BLaER1 treated with 17β-estradiol and CSF1 and Interleukin-3, amounts not matched to agents 10 nM and 100 nM (cell line): Measurements from ENCODE around the gene SAP130.

Experiments
- H3K27ac ChIP-seq, 11 experiments: shearing (Covaris generic); formaldehyde crosslinking; 2 replicates each; pipeline ENCODE4 v1.8.1; 2022
- H3K27me3 ChIP-seq, 11 experiments: shearing (Covaris generic); formaldehyde crosslinking; 2 replicates each; pipeline ENCODE4 v1.8.1; 2022
- H3K36me3 ChIP-seq, 11 experiments: shearing (Covaris generic); formaldehyde crosslinking; 2 replicates each; pipeline ENCODE4 v1.8.1; 2022
- H3K4me1 ChIP-seq, 10 experiments: shearing (Covaris generic); formaldehyde crosslinking; 2 replicates each; pipeline ENCODE4 v1.8.1; 2022
- H3K4me2 ChIP-seq, 11 experiments: shearing (Covaris generic); formaldehyde crosslinking; 2 replicates each; pipeline ENCODE4 v1.8.1; 2022
- H3K4me3 ChIP-seq, 10 experiments: shearing (Covaris generic); formaldehyde crosslinking; 2 replicates each; pipeline ENCODE4 v1.8.1; 2022
- H3K9ac ChIP-seq, 11 experiments: shearing (Covaris generic); formaldehyde crosslinking; 2 replicates each; pipeline ENCODE4 v1.8.1; 2022
- H3K9me3 ChIP-seq, 11 experiments: shearing (Covaris generic); formaldehyde crosslinking; replicated peaks in 1 of 11; 2 replicates each; pipeline ENCODE4 v1.8.1; 2022
- H4K20me1 ChIP-seq, 11 experiments: shearing (Covaris generic); formaldehyde crosslinking; 2 replicates each; pipeline ENCODE4 v1.8.1; 2022
- Cebpa-rat ChIP-seq, 11 experiments: shearing (Covaris generic); IDR thresholded peaks; 2 replicates each; pipeline ENCODE4 v1.8.1; 2022

SAP130 gene

GRCh38 chr2:128036748-128037607 is 9.1 kb upstream of the SAP130 start:
- Histone ChIP-seq H3K9me3 (peaks cover 73 to 100% (median 79%) of the 10 kb centered on the region in 11 experiments), H3K36me3 (peaks cover 0 to 6% (median 0%) of the 10 kb centered on the region in 11 experiments; a peak in 3 of 22 replicates), H3K4me3 (peak overlapping the region in 3 of 10 experiments; percentile 14 to 24 (median 18); a peak in 3 of 20 replicates)

DNA sequence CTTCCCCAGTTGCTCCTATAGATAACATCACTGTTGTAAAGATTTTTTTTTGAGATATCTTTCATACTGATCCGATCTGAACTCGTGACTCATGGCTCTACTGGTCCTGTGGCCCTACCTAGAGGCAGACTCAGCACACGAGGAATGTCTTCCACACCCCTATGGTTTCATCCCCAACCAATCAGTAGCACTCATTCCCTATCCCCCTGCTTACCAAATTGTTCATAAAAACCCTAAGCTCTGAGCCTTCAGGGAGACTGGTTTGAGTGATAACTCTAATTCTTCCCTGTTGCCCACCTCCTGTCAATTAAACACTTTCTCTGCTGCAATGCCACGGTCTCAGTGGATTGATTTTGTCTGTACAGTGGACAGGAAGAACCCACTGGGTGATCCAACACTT is 4.2 kb upstream of the SAP130 start:
- Histone ChIP-seq H3K4me2 (no peak overlapping the region), H3K27me3 (no peaks in the 10 kb centered on the region), H3K27ac (no peak overlapping the region), H3K9me3 (peaks cover 49 to 61% (median 57%) of the 10 kb centered on the region in 11 experiments), H3K4me3 (no peak overlapping the region), H3K36me3 (no peaks in the 10 kb centered on the region; a peak in 1 of 22 replicates), H3K4me1 (peaks cover 8 to 11% (median 10%) of the 10 kb centered on the region in 10 experiments; a peak in 19 of 20 replicates), H4K20me1 (no peaks in the 10 kb centered on the region), H3K9ac (no peak overlapping the region)
- no peak for TF ChIP-seq Cebpa-rat (IDR thresholded peaks at IDR 0.05)

More at GRCh38 chr2:128036748-128037607, 9.1 kb upstream of the SAP130 start:
- H3K9ac ChIP-seq: no peak overlapping the region
- no peak overlapping the region for H3K4me2 ChIP-seq
- H3K4me1 ChIP-seq: no peaks in the 10 kb centered on the region; a peak in 1 of 20 replicates
- no peaks in the 10 kb centered on the region for H3K27me3 ChIP-seq
- H3K27ac ChIP-seq: no peak overlapping the region
- no peaks in the 10 kb centered on the region for H4K20me1 ChIP-seq
- TF ChIP-seq Cebpa-rat (IDR thresholded peaks at IDR 0.05): no peak

GRCh38 chr2:128028668-128029054 is 802 bp upstream of the SAP130 start:
- Histone ChIP-seq H3K4me3 (peak overlapping the region; percentile 89 to 98 (median 96)), H3K27me3 (no peaks in the 10 kb centered on the region), H3K36me3 (peaks cover 0 to 21% (median 14%) of the 10 kb centered on the region in 11 experiments; a peak in 15 of 22 replicates), H4K20me1 (peaks cover 7 to 29% (median 19%) of the 10 kb centered on the region in 11 experiments; a peak in 17 of 22 replicates), H3K9me3 (peaks cover 25 to 30% (median 27%) of the 10 kb centered on the region in 11 experiments), H3K4me1 (peaks cover 17 to 30% (median 21%) of the 10 kb centered on the region in 10 experiments), H3K27ac (peak overlapping the region; percentile 23 to 90 (median 56); a peak in 17 of 22 replicates), H3K9ac (peak overlapping the region; percentile 77 to 95 (median 93)), H3K4me2 (peak overlapping the region; percentile 74 to 96 (median 83))
- TF ChIP-seq Cebpa-rat (IDR thresholded peaks at IDR 0.05): no peak

GRCh38 chr2:128027278-128027800 is 520 bp downstream of the SAP130 start:
- Histone ChIP-seq H3K4me2 (peak overlapping the region in 8 of 11 experiments; percentile 34 to 98 (median 48); a peak in 10 of 22 replicates), H3K4me3 (peak overlapping the region; percentile 89 to 98 (median 97)), H3K27ac (peak overlapping the region; percentile 80 to 95 (median 89)), H3K36me3 (peaks cover 10 to 34% (median 25%) of the 10 kb centered on the region in 11 experiments; a peak in 20 of 22 replicates), H4K20me1 (peaks cover 7 to 36% (median 25%) of the 10 kb centered on the region in 11 experiments; a peak in 17 of 22 replicates), H3K9ac (peak overlapping the region; percentile 91 to 95 (median 94)), H3K27me3 (no peaks in the 10 kb centered on the region), H3K4me1 (peaks cover 17 to 30% (median 21%) of the 10 kb centered on the region in 10 experiments), H3K9me3 (peaks cover 12 to 17% (median 14%) of the 10 kb centered on the region in 11 experiments)
- no peak for TF ChIP-seq Cebpa-rat (IDR thresholded peaks at IDR 0.05)

GRCh38 chr2:128026448-128027277 is 1.2 kb downstream of the SAP130 start:
- Histone ChIP-seq H3K4me2 (peak overlapping the region; percentile 84 to 98 (median 92)), H3K4me3 (peak overlapping the region; percentile 81 to 98 (median 96)), H3K4me1 (peaks cover 17 to 30% (median 21%) of the 10 kb centered on the region in 10 experiments), H3K36me3 (peaks cover 15 to 41% (median 30%) of the 10 kb centered on the region in 11 experiments; a peak in 21 of 22 replicates), H3K27me3 (no peaks in the 10 kb centered on the region), H3K9ac (peak overlapping the region; percentile 80 to 95 (median 90)), H3K9me3 (peaks cover 5 to 10% (median 7%) of the 10 kb centered on the region in 11 experiments; a peak in 21 of 22 replicates), H4K20me1 (peaks cover 7 to 36% (median 25%) of the 10 kb centered on the region in 11 experiments; a peak in 17 of 22 replicates), H3K27ac (peak overlapping the region; percentile 54 to 78 (median 72); a peak in 21 of 22 replicates)
- TF ChIP-seq Cebpa-rat (IDR thresholded peaks at IDR 0.05): no peak

DNA sequence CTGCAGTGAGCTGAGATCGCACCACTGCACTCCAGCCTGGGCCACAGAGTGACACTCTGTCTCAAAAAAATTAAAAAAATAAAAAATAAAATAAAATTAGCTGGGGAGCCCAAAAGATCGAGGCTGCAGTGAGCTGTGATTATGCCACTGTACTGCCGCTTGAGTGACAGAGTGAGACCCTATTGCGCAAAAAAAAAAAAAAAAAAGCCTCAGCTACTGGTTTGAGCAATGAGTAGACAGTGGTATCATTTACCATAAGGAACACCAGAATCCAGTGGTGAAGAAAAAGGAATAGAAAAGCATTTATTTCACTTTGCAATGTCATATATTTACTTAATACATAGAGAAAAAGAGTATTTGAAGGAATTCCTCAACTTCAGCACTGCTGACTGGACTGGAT is 3.0 kb downstream of the SAP130 start:
- 0 out of 22 replicates have a peak, but pooled peaks of 1 of the 11 experiments have one; percentile 13 for TF ChIP-seq Cebpa-rat (IDR thresholded peaks at IDR 0.05)
- Histone ChIP-seq H3K4me1 (peaks cover 17 to 30% (median 21%) of the 10 kb centered on the region in 10 experiments), H3K9me3 (no peaks in the 10 kb centered on the region), H3K4me2 (no peak overlapping the region), H4K20me1 (peaks cover 7 to 36% (median 25%) of the 10 kb centered on the region in 11 experiments; a peak in 17 of 22 replicates), H3K36me3 (peaks cover 15 to 59% (median 45%) of the 10 kb centered on the region in 11 experiments), H3K27me3 (no peaks in the 10 kb centered on the region), H3K27ac (no peak overlapping the region), H3K4me3 (no peak overlapping the region), H3K9ac (0 out of 22 replicates have a peak overlapping the region, but pooled peaks of 2 of the 11 experiments have one; percentile 3 to 94)

DNA sequence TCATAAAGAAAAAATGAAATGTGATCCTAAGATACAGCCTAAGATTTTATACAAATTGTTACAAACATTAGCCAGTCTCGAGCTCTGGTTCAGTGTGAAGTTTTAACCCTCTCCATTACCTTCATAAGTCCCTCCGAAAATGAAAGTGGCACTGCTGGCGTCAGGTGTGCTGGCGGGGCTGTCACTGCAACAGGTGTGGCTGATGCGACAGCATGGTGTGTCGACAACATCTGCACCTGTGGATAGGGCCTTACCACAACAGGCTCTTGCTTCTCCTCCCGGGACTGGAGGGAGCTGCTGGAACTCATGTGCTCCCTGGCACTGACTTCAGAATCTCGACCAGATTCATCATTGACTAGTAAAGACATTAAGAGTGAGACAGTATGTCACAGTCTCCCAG is 10.3 kb downstream of the SAP130 start:
- Histone ChIP-seq H3K9me3 (no peaks in the 10 kb centered on the region), H4K20me1 (peaks cover 0 to 7% (median 0%) of the 10 kb centered on the region in 11 experiments; a peak in 4 of 22 replicates), H3K27me3 (no peaks in the 10 kb centered on the region), H3K27ac (no peak overlapping the region), H3K4me3 (no peak overlapping the region), H3K4me1 (no peaks in the 10 kb centered on the region), H3K9ac (no peak overlapping the region), H3K36me3 (peaks cover 68 to 100% (median 92%) of the 10 kb centered on the region in 11 experiments), H3K4me2 (no peak overlapping the region)
- no peak for TF ChIP-seq Cebpa-rat (IDR thresholded peaks at IDR 0.05)

GRCh38 chr2:128016620-128017019 is 11.2 kb downstream of the SAP130 start:
- peaks cover 0 to 7% (median 0%) of the 10 kb centered on the region in 11 experiments; a peak in 4 of 22 replicates for H4K20me1 ChIP-seq
- H3K27me3 ChIP-seq: no peaks in the 10 kb centered on the region
- peaks cover 71 to 100% (median 93%) of the 10 kb centered on the region in 11 experiments for H3K36me3 ChIP-seq
- H3K4me2 ChIP-seq: no peak overlapping the region
- no peaks in the 10 kb centered on the region for H3K4me1 ChIP-seq
- H3K9ac ChIP-seq: no peak overlapping the region
- no peaks in the 10 kb centered on the region for H3K9me3 ChIP-seq
- H3K4me3 ChIP-seq: no peak overlapping the region
- H3K27ac ChIP-seq: no peak overlapping the region
- no peak for TF ChIP-seq Cebpa-rat (IDR thresholded peaks at IDR 0.05)
